Urinary bladder (tissue), 4 donors: ENCODE data around the gene C1QTNF1. TPM values are rescaled to one million over a fixed set of nuclear protein-coding genes. Genes with fewer than 3 reads are reported as not detected.
"Not testable (repeated sequence)": the region's sequence is repeated elsewhere in the genome, so short reads cannot be mapped to it uniquely, and the experiment has no call there.

Experiments
- DNase-seq: peaks from one replicate; pipeline ENCODE4 v3.0.0-alpha.2; 2015; ENCODE audit errors: extremely low spot score
- H3K27ac ChIP-seq: one replicate; pipeline ENCODE4 v1.5.1; 2013; ENCODE audit warnings: low read depth, mild to moderate bottlenecking, moderate library complexity
- H3K36me3 ChIP-seq: one replicate; pipeline ENCODE4 v1.6.1; 2013; ENCODE audit warnings: mild to moderate bottlenecking, moderate library complexity; ENCODE audit not compliant: insufficient read depth
- H3K4me1 ChIP-seq: one replicate; pipeline ENCODE4 v1.6.1; 2013; ENCODE audit warnings: mild to moderate bottlenecking, moderate library complexity; ENCODE audit not compliant: insufficient read depth
- H3K4me3 ChIP-seq: one replicate; pipeline ENCODE4 v1.5.1; 2013; ENCODE audit warnings: low read depth, low read length
- WGBS: extraction: QIAGEN DNeasy Blood & Tissue Kit; methylation state at CpG from one replicate; pipeline ENCODE4 v1.1.7; 2013; 5-methylcytosine and 5-hydroxymethylcytosine counted together
- polyA plus RNA-seq: library from polyadenylated mRNA; stranded (reverse); fragments of 200-250 nt; gene quantifications from one replicate; pipeline ENCODE4 v1.2.3, GENCODE V29; 2013
- total RNA-seq: library from RNA; depleted of rRNA; stranded (reverse); fragments of >200 nt; gene quantifications from one replicate; pipeline ENCODE4 v1.2.3, GENCODE V29; 2014
- donor health status: healthy with polysubstance abuse.
- donor health status: healthy.

Gene C1QTNF1
- total and polyA plus RNA-seq, 2 donors: 5.2 to 85.0 TPM

DNA sequence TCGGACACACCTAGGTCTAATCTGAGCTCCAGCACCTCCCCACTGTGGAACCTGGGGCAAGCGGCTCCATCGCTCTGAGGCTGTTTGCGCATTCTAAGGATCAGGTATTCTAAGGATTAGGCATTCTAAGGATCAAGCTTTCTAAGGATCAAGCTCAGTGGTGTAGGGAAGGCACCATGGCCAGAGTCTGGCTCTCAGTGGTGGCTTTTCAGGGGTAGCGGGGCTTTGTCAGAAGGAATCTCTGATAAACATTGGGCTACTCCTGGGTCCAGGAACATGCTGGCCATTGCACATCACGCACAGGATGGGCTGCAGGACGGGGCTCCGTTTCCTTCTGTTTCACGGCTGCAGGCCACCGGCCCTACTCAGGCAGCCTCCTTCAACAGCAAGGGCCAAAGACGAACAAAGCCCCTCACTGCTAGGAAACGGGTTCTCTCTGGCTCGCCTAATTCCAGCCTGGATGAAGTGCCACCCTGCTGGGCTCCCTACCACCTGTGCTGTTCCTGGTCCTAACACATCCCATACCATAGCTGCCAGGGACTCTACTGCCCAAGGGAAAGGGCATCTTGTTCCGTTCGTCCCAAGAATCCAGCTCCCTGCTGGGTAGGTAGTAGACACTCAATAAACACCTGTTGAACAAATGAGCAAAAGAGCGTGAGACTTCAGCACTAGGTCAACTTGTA lies 5.5 kb downstream of the C1QTNF1 start:
- 91% methylated on average over 16 of the region's 16 CpGs for WGBS
- Histone ChIP-seq H3K4me1 (peaks cover 1% of the 10 kb centered on the region), H3K27ac (no peak overlapping the region), H3K4me3 (no peak overlapping the region), H3K36me3 (no peaks in the 10 kb centered on the region)
- DNase-seq: no peak

DNA sequence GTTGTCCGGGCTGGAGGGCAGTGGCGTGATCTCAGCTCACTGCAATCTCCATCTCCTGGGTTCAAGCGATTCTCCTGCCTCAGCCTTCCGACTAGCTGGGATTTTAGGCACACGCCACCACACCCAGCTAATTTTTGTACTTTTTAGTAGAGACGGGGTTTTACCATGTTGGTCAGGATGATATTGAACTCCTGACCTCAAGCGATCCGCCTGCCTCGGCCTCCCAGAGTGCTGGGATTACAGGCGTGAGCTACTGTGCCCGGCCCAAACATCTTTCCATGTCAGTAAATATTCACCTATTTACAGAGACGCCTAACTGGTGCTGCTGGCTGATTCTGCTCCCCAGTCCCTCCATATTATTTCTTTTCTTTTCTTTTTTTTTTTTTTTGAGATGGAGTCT lies 6.7 kb downstream of the C1QTNF1 start:
- not testable (repeated sequence) for H3K27ac ChIP-seq, H3K36me3 ChIP-seq, DNase-seq, H3K4me1 ChIP-seq, H3K4me3 ChIP-seq
- WGBS: 91% methylated on average over 12 of the region's 12 CpGs

DNA sequence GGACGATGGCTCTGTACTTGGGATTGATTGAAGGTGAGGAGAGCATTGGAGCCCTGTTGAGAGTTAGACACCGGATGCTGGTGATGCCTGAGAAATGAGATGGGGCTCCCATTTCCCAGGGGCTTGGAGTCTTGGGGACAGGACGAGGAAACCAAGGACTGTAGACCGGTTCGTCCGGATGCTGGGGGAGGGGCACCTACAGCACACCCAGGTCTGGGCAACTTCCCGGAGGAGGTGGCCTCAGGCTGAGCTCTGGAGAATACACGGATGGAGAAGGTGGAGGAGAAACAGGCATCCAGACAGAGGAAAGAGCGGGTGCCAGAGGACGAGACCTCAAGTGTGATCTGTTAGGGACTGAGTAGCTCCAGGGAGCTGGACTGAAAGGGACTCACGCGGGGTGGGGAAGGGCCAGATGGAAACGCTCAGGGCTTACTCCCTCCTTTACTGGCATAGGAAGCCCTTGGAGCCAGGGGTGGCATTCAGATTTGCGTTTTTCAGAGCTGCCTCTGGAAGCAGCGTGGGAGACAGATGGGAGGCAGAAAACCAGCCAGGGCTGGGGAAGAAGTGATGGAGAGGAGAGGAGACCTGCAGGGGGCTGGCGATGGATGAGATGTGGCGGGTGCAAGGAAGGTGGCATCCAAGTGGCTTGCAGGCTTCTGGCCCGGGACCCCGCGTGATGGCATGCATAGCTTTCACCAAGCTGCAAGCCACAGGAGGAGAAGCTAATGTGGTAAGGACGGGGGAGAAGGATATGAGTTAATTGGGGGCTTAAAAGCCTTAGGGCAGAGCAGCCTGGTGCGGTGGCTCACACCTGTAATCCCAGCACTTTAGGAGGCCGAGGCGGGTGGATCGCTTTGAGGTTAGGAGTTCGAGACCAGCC lies 8.3 kb downstream of the C1QTNF1 start:
- Histone ChIP-seq H3K27ac (no peak overlapping the region), H3K36me3 (no peaks in the 10 kb centered on the region), H3K4me3 (no peak overlapping the region), H3K4me1 (no peaks in the 10 kb centered on the region)
- DNase-seq: no peak
- 86% methylated on average over 26 of the region's 26 CpGs for WGBS

DNA sequence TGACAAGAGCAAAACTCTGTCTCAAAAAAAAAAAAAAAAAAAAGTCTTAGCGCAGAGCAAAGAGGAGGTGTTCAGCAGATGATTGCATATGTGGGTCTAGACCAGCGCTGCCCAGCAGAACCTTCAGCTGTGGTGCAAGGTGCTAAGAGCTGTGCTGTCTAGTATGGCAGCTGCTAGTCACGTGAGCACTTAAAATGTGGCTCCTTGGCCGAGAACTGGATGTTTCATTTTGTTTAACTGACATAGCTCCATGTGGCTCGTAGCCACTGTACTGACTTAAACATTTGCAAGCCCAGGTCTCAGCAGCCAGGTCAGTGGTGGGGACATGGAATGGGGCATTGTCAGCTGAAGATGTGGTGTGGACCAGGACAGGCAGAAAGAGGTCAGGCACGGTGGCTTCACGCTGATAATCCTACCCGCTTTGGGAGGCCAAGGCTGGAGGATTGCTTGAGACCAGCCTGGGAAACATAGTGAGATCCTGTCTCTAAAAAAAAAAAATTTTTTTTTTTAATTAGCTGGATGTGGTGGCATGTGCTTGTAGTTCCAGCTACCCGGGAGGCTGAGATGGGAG lies 9.2 kb downstream of the C1QTNF1 start:
- no peak overlapping the region for H3K4me3 ChIP-seq
- no peak overlapping the region for H3K27ac ChIP-seq
- DNase-seq: no peak
- WGBS: 96% methylated on average over 9 of the region's 9 CpGs
- H3K36me3 ChIP-seq: no peaks in the 10 kb centered on the region
- no peaks in the 10 kb centered on the region for H3K4me1 ChIP-seq

DNA sequence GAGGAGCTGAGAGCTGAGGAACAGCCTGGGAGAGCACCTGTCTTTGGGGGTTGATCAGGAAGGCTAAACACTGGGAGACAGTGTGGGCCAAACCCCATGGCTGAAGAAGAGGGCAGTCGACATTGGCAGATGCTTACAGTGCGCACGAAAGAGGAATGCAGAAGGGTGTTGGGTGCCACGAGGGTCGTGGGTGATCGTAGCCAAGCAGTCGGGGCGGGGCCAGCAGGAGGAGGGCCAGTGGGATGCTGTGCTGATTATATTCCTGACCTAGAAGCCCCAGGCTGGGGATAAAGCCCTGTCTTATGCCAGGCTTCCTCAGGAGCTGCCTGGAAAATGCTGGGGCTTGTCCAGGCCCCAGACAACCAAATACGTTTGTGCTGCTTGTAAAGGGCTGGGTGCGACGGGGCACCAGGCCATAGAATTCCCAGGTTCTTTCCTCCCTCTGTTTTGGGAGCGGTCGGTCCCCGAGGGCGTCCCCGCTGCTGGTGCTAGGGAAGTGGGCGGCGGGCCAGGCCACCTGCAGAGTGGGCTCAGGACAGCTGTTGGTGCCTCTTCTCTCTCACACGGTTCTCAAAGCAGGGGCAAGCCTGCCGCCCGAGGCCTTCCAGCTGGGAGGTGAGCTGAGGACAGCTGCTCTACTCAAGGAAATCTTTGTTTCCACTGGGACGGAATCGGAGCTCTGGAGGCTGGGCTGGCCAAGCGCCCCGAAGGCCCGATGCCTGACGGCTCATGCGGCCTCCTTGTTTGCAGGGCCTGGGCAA lies 10.0 kb downstream of the C1QTNF1 start:
- Histone ChIP-seq H3K4me1 (no peaks in the 10 kb centered on the region), H3K4me3 (no peak overlapping the region), H3K27ac (no peak overlapping the region), H3K36me3 (no peaks in the 10 kb centered on the region)
- no peak for DNase-seq
- WGBS: 54% methylated on average over 28 of the region's 28 CpGs

DNA sequence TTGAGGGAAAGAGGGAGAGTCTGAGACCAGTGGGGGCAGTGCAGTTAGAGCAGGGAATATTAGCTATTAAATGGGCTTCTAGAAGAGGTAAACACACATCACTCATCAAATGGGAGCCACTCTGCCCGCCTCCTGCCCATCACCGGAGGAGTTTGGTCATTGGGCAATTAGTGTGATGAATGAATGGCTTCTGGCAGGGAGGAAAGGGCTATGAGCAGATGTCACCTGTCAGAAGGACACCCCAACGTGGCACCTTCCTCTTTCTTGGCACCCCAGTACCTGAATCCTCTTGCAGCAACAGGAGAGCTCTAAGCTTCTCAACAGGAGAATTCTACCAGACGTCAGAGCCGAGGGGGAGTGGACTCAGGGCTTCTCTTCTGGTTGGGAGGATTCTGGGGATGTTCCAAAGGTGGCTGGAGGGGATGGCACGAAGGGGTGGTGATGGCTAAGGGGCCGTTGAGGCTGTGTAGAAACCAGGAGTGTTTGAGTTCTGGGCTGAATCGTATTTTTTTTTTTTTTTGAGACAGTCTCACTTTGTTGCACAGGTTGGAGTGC lies 11.0 kb downstream of the C1QTNF1 start:
- DNase-seq: no peak

DNA sequence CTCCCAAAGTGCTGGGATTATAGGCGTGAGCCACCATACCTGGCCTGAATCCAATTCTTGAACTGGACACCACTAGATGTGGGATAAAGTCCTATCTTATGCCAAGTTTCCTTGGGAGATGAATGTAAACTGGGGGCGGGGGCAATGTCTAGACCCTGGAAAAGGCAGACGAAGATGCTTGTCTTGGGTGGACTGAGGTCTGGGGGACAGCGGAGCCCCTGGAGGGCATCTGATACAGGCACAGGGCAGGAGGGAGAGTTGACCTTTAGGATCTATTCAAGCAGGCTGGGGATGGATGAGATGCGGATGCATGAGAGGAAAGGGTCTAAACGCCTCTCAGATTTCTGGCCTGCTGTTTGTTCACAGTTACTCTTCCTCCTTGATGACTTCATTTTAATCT lies 11.7 kb downstream of the C1QTNF1 start:
- 95% methylated on average over 6 of the region's 6 CpGs for WGBS
- no peaks in the 10 kb centered on the region for H3K36me3 ChIP-seq
- H3K27ac ChIP-seq: no peak overlapping the region
- no peak overlapping the region for H3K4me3 ChIP-seq
- H3K4me1 ChIP-seq: no peaks in the 10 kb centered on the region
- no peak for DNase-seq

More for the DNA sequence above, 11.0 kb downstream of the C1QTNF1 start:
- no peaks in the 10 kb centered on the region for H3K4me1 ChIP-seq
- H3K27ac ChIP-seq: no peak overlapping the region
- H3K36me3 ChIP-seq: no peaks in the 10 kb centered on the region
- no peak overlapping the region for H3K4me3 ChIP-seq
- 89% methylated on average over 8 of the region's 8 CpGs for WGBS

DNA sequence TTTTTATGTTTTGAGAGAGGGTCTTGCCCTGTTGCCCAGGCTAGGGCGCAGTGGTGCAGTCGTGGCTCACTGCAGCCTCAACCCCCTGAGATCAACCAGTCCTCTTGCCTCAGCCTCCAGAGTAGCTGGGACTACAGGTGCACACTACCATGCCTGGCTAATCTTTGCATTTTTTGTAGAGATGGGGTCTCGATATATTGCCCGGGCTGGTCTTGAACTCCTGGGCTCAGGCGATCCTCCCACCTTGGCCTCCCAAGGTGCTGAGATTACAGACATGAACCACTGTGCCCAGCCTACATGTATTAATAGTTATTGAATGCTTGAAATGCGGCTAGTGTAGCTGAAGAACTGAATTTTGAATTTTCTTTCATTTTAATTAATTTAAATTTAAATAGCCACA lies 12.2 kb downstream of the C1QTNF1 start:
- Histone ChIP-seq H3K36me3 (no peaks in the 10 kb centered on the region), H3K4me1 (no peaks in the 10 kb centered on the region), H3K27ac (peak overlapping the region; percentile 3), H3K4me3 (no peak overlapping the region)
- DNase-seq: no peak
- 97% methylated on average over 6 of the region's 6 CpGs for WGBS

DNA sequence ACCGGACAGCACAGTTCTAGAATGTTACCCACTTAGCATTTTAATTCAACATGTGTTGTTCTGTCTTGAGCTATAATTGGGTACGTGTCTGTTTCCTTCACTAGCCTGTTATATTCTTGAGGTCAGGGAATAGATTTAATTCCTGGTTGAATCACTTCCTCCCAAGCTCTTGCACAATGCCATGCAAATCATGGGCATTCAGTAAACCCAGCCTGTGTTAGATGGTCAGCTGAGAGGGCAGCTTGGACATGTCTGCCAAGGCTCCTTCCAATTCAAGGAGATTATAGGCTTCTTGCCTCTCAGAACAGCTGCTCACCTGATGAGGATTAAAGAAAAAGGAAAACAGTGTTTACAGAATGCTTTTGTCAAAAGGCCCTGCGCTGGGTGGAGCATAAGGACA lies 12.6 kb downstream of the C1QTNF1 start:
- no peak overlapping the region for H3K27ac ChIP-seq
- no peaks in the 10 kb centered on the region for H3K4me1 ChIP-seq

DNA sequence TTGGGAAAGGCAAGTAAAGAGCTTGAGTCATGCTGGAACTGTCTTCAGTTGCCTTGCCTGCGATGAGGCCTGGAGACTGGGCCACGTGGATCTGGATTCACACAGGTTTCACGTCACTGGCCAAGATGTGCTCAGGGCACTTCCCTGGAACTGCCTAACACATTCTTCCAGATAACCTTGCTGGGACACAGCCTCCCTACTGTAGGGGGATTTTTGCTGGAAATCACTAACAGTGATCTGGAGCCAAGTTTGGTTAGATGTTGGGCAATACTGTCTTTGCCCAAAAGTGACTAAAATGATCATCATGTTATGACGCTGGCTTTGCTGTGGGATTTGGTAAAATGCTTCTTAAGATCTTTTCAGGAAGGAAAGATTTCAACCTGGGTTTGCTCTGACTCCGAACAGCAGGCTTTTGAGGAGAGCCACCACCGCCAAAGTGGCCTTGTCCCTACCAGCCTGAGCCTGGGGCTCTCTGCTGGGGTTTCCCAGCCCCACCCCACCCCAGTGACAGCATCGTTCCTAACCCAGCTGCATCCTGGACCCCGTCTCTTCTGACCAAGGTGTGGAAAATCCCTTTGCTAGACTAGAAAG lies 14.7 kb downstream of the C1QTNF1 start:
- DNase-seq: no peak
- H3K36me3 ChIP-seq: no peaks in the 10 kb centered on the region
- H3K4me1 ChIP-seq: no peaks in the 10 kb centered on the region
- no peak overlapping the region for H3K4me3 ChIP-seq
- no peak overlapping the region for H3K27ac ChIP-seq
- WGBS: 84% methylated on average over 8 of the region's 8 CpGs

More for the DNA sequence above, 12.6 kb downstream of the C1QTNF1 start:
- WGBS: 80% methylated on average over 3 of the region's 3 CpGs
- no peaks in the 10 kb centered on the region for H3K36me3 ChIP-seq
- no peak overlapping the region for H3K4me3 ChIP-seq
- no peak for DNase-seq

DNA sequence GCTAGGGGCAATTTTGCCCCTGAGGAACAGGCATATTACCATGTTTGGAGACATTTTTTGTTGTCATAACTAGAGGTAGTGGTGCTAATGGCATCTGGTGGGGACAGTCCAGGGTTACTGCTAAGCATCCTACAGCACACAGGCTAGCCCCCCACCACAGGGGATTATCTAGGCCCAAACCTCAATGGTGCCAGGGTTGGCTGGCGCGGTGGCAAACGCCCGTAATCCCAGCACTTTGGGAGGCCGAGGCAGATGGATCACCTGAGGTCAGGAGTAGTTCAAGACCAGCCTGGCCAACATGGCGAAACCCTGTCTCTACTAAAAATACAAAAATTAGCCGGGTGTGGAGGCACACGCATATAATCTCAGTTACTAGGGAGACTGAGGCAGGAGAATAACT lies 15.2 kb downstream of the C1QTNF1 start:
- no peak overlapping the region for H3K4me3 ChIP-seq
- no peaks in the 10 kb centered on the region for H3K4me1 ChIP-seq
- no peaks in the 10 kb centered on the region for H3K36me3 ChIP-seq
- DNase-seq: no peak
- 94% methylated on average over 8 of the region's 8 CpGs for WGBS
- no peak overlapping the region for H3K27ac ChIP-seq

DNA sequence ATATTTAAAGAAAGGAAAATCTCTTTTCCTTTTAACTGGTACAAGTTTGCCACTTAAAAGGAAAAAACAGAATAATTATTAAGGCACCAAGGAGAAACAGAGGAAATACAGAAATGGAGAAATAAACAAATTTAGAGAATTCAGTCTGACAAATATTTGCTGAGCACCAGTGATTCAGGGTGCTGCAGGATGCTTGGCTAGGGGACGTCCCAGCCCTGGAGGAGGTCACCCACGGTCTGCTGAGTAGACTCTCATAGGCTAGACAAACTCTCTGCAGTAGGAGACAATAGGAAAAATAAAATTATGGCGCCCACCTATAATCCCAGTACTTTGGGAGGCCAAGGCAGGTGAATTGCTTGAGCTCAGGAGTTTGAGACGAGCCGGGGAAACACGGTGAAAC lies 15.9 kb downstream of the C1QTNF1 start:
- H3K27ac ChIP-seq: no peak overlapping the region
- H3K4me3 ChIP-seq: no peak overlapping the region
- WGBS: 90% methylated on average over 6 of the region's 6 CpGs
- DNase-seq: no peak
- H3K36me3 ChIP-seq: no peaks in the 10 kb centered on the region
- no peaks in the 10 kb centered on the region for H3K4me1 ChIP-seq

DNA sequence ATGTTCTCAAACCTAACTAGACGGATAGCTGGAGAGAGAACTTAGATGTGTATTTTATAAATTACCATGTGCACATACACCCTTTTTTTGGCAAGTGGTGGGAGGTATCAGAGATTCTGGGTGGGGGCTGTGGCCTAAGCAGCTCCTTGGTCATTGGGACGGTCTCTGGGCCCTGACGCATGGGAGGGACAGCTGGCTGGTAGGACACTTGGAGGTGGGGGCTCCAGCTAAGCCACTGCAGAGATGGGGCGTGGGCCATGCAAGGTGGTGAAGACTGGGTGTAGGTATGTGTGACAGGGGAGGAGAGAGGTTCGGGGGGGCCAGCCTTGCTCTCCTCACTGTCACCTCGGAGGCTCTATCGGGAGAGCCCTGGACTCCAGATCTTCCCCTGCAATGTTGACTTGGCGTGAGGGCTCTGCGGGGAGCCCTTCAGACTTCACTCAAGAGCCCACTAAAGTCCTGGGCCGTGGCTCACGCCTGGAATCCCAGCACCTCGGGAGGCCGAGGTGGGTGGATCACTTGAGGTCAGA lies 17.1 kb downstream of the C1QTNF1 start:
- H3K4me3 ChIP-seq: no peak overlapping the region
- no peak overlapping the region for H3K27ac ChIP-seq
- DNase-seq: no peak
- H3K4me1 ChIP-seq: no peaks in the 10 kb centered on the region
- WGBS: 92% methylated on average over 13 of the region's 13 CpGs
- no peaks in the 10 kb centered on the region for H3K36me3 ChIP-seq
